ENCODE measurements around the gene CSTPP1.

The CSTPP1 gene

GRCh38 chr11:46894961-46895360 is 41.6 kb upstream of the CSTPP1 start:
- no peaks in the 10 kb centered on the region for H3K27me3 ChIP-seq (ENCODE audit: insufficient read depth, low read depth)
- H3K9ac ChIP-seq, result no peak overlapping the region
- H2AFZ ChIP-seq (ENCODE audit: low read depth), result no peak overlapping the region
- H3K4me2 ChIP-seq, result no peak overlapping the region
- no peaks in the 10 kb centered on the region for H3K79me2 ChIP-seq (ENCODE audit: insufficient read depth, low read depth)
- H4K20me1 ChIP-seq (ENCODE audit: insufficient read depth), result no peaks in the 10 kb centered on the region
- no peak overlapping the region for H3K4me3 ChIP-seq (IDR thresholded peaks at IDR 0.05; ENCODE audit: insufficient read depth, low read depth, low read length)
- no peak overlapping the region for H3K27ac ChIP-seq
- no peak for TF ChIP-seq CTCF (conservative IDR thresholded peaks at IDR 0.05; ENCODE audit: low read depth, low read length)
- no peaks in the 10 kb centered on the region for H3K36me3 ChIP-seq (ENCODE audit: insufficient read depth)
- no peaks in the 10 kb centered on the region for H3K4me1 ChIP-seq (ENCODE audit: low read depth, poor library complexity, severe bottlenecking)

GRCh38 chr11:46895821-46896220 is 40.7 kb upstream of the CSTPP1 start:
- H3K79me2 ChIP-seq (ENCODE audit: insufficient read depth, low read depth), result no peaks in the 10 kb centered on the region
- no peaks in the 10 kb centered on the region for H4K20me1 ChIP-seq (ENCODE audit: insufficient read depth)
- no peak overlapping the region for H3K27ac ChIP-seq
- H3K36me3 ChIP-seq (ENCODE audit: insufficient read depth), result no peaks in the 10 kb centered on the region
- no peaks in the 10 kb centered on the region for H3K4me1 ChIP-seq (ENCODE audit: low read depth, poor library complexity, severe bottlenecking)
- H3K4me3 ChIP-seq (IDR thresholded peaks at IDR 0.05; ENCODE audit: insufficient read depth, low read depth, low read length), result no peak overlapping the region
- H3K9ac ChIP-seq, result no peak overlapping the region
- no peak overlapping the region for H3K4me2 ChIP-seq
- H3K27me3 ChIP-seq (ENCODE audit: insufficient read depth, low read depth), result no peaks in the 10 kb centered on the region
- TF ChIP-seq CTCF (conservative IDR thresholded peaks at IDR 0.05; ENCODE audit: low read depth, low read length), result no peak
- no peak overlapping the region for H2AFZ ChIP-seq (ENCODE audit: low read depth)

GRCh38 chr11:46896719-46897406 is 39.7 kb upstream of the CSTPP1 start:
- no peak overlapping the region for H2AFZ ChIP-seq (ENCODE audit: low read depth)
- H3K4me2 ChIP-seq, result no peak overlapping the region
- TF ChIP-seq CTCF (conservative IDR thresholded peaks at IDR 0.05; ENCODE audit: low read depth, low read length), result peak; percentile 59
- no peaks in the 10 kb centered on the region for H3K36me3 ChIP-seq (ENCODE audit: insufficient read depth)
- no peak overlapping the region for H3K4me3 ChIP-seq (IDR thresholded peaks at IDR 0.05; ENCODE audit: insufficient read depth, low read depth, low read length)
- H3K27me3 ChIP-seq (ENCODE audit: insufficient read depth, low read depth), result no peaks in the 10 kb centered on the region
- no peaks in the 10 kb centered on the region for H4K20me1 ChIP-seq (ENCODE audit: insufficient read depth)
- no peak overlapping the region for H3K9ac ChIP-seq
- H3K27ac ChIP-seq, result no peak overlapping the region
- no peaks in the 10 kb centered on the region for H3K4me1 ChIP-seq (ENCODE audit: low read depth, poor library complexity, severe bottlenecking)
- H3K79me2 ChIP-seq (ENCODE audit: insufficient read depth, low read depth), result no peaks in the 10 kb centered on the region

GRCh38 chr11:46898396-46899095 is 38.0 kb upstream of the CSTPP1 start:
- Histone ChIP-seq H3K36me3 (ENCODE audit: insufficient read depth) (no peaks in the 10 kb centered on the region), H3K4me1 (ENCODE audit: low read depth, poor library complexity, severe bottlenecking) (no peaks in the 10 kb centered on the region), H3K4me2 (no peak overlapping the region), H3K79me2 (ENCODE audit: insufficient read depth, low read depth) (no peaks in the 10 kb centered on the region), H3K27ac (no peak overlapping the region), H3K9ac (no peak overlapping the region), H3K27me3 (ENCODE audit: insufficient read depth, low read depth) (no peaks in the 10 kb centered on the region), H2AFZ (ENCODE audit: low read depth) (no peak overlapping the region), H3K4me3 (IDR thresholded peaks at IDR 0.05; ENCODE audit: insufficient read depth, low read depth, low read length) (no peak overlapping the region), H4K20me1 (ENCODE audit: insufficient read depth) (no peaks in the 10 kb centered on the region)
- no peak for TF ChIP-seq CTCF (conservative IDR thresholded peaks at IDR 0.05; ENCODE audit: low read depth, low read length)

Data from KMS-11 (cell line).